ENCODE results near the gene KCNK16. TPM values are rescaled to one million over a fixed set of nuclear protein-coding genes. Genes with fewer than 3 reads are reported as not detected.

KCNK16 gene
- total RNA-seq, 4 donors from 2014 or later, result not detected

GRCh38 chr6:39309942-39310531 lies 12.5 kb downstream of the KCNK16 start:
- TF ChIP-seq CTCF (IDR thresholded peaks at IDR 0.05), result peak; percentile 50 to 70 (median 60)
- TF ChIP-seq POLR2A (IDR thresholded peaks at IDR 0.05), result no peak
- no peak overlapping the region for H3K4me3 ChIP-seq
- H3K27ac ChIP-seq, result no peak overlapping the region
- H3K4me1 ChIP-seq, result peaks cover 0 to 8% of the 10 kb centered on the region in 2 donors
- no peaks in the 10 kb centered on the region for H3K9me3 ChIP-seq
- peaks cover 0 to 12% of the 10 kb centered on the region in 2 donors for H3K27me3 ChIP-seq
- intact Hi-C loops (cut with DNase I; ENCODE audit: low total_unique reads), result no loop called here
- no peaks in the 10 kb centered on the region for H3K36me3 ChIP-seq
- DNase-seq, result peak; percentile 27 to 52

GRCh38 chr6:39307462-39307861 lies 15.0 kb downstream of the KCNK16 start:
- Histone ChIP-seq H3K4me3 (no peak overlapping the region), H3K27me3 (peaks cover 0 to 5% of the 10 kb centered on the region in 2 donors), H3K4me1 (no peaks in the 10 kb centered on the region), H3K27ac (no peak overlapping the region), H3K9me3 (no peaks in the 10 kb centered on the region), H3K36me3 (no peaks in the 10 kb centered on the region)
- DNase-seq, result no peak
- TF ChIP-seq POLR2A (IDR thresholded peaks at IDR 0.05) (no peak), CTCF (IDR thresholded peaks at IDR 0.05) (no peak)
- intact Hi-C loops (cut with DNase I; ENCODE audit: low total_unique reads), result no loop called here

- DNase-seq, result no peak
- Histone ChIP-seq H3K9me3 (no peaks in the 10 kb centered on the region), H3K27ac (no peak overlapping the region), H3K4me3 (no peak overlapping the region), H3K4me1 (no peaks in the 10 kb centered on the region), H3K36me3 (no peaks in the 10 kb centered on the region), H3K27me3 (no peaks in the 10 kb centered on the region)
- no peak for TF ChIP-seq CTCF (IDR thresholded peaks at IDR 0.05)
- TF ChIP-seq POLR2A (IDR thresholded peaks at IDR 0.05), result no peak
- intact Hi-C loops (cut with DNase I; ENCODE audit: low total_unique reads), result no loop called here
Measured at GRCh38 chr6:39304951-39305350, 17.6 kb downstream of the KCNK16 start.

- Histone ChIP-seq H3K4me1 (no peaks in the 10 kb centered on the region), H3K4me3 (no peak overlapping the region), H3K27me3 (no peaks in the 10 kb centered on the region), H3K9me3 (no peaks in the 10 kb centered on the region), H3K27ac (no peak overlapping the region), H3K36me3 (no peaks in the 10 kb centered on the region)
- TF ChIP-seq CTCF (IDR thresholded peaks at IDR 0.05), result no peak
- no peak for TF ChIP-seq POLR2A (IDR thresholded peaks at IDR 0.05)
- DNase-seq, result no peak
- intact Hi-C loops (cut with DNase I; ENCODE audit: low total_unique reads), result no loop called here
Measured at GRCh38 chr6:39303425-39304153, 18.9 kb downstream of the KCNK16 start.

- H3K9me3 ChIP-seq, result no peaks in the 10 kb centered on the region
- intact Hi-C loops (cut with DNase I; ENCODE audit: low total_unique reads), result no loop called here
- no peaks in the 10 kb centered on the region for H3K27me3 ChIP-seq
- H3K27ac ChIP-seq, result no peak overlapping the region
- no peaks in the 10 kb centered on the region for H3K4me1 ChIP-seq
- no peaks in the 10 kb centered on the region for H3K36me3 ChIP-seq
- H3K4me3 ChIP-seq, result no peak overlapping the region
- peak; percentile 34 to 49 for DNase-seq
- peak; percentile 47 to 72 (median 60) for TF ChIP-seq CTCF (IDR thresholded peaks at IDR 0.05)
- no peak for TF ChIP-seq POLR2A (IDR thresholded peaks at IDR 0.05)
Measured at GRCh38 chr6:39302669-39303424, 19.7 kb downstream of the KCNK16 start.
